Hematopoietic multipotent progenitor cell treated with erythropoietin and hydrocortisone succinate and interleukin-3 and kit ligand, for 17 days (in vitro differentiated cells): ENCODE measurements around the gene SUFU.
"Not testable (repeated sequence)": the region's sequence is repeated elsewhere in the genome, so short reads cannot be mapped to it uniquely, and the experiment has no call there.

Source experiments
- DNase-seq: peaks from one replicate; pipeline ENCODE4 v3.0.0-alpha.2; 2015; ENCODE audit warnings: low spot score

The SUFU gene

DNA sequence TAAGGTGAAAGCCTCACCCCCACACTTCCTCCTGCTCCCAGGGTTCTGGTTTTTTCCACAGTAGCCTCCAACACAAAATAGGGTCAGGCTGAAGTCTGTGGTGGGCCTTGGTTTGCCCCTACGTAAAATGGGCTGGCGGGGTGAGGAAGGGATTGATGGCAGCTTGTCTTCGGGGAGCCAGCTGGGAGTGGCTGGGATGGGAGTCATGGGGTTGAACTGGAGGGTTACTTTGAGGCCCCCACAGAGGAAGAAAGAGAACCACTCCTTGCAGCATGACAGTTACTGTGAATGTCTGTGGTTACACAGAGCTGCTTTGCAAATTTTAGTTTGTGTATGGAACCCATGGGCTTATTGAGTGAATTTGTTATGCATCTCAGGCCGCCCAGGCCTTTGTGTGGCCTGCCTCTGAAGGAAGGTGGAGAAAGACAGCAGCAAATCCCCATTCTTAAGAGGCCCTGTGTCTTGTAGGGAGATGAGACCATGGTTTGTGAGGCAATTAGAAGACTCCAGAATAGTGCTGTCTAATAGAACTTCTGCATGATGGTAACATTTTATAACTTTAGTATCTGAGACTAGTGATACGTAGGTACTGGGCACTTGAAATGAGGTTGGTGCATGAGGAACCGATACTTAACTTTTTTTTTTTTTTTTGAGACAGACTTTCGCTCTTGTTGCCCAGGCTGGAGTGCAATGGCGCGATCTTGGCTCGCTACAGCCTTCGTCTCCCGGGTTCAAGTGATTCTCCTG lies 148.6 kb downstream of the SUFU start:
- no peak for DNase-seq

GRCh38 chr10:102653060-102653459 lies 149.3 kb downstream of the SUFU start:
- no peak for DNase-seq

GRCh38 chr10:102654566-102654965 lies 150.8 kb downstream of the SUFU start:
- DNase-seq = no peak

GRCh38 chr10:102654969-102655368 lies 151.2 kb downstream of the SUFU start:
- no peak for DNase-seq

DNA sequence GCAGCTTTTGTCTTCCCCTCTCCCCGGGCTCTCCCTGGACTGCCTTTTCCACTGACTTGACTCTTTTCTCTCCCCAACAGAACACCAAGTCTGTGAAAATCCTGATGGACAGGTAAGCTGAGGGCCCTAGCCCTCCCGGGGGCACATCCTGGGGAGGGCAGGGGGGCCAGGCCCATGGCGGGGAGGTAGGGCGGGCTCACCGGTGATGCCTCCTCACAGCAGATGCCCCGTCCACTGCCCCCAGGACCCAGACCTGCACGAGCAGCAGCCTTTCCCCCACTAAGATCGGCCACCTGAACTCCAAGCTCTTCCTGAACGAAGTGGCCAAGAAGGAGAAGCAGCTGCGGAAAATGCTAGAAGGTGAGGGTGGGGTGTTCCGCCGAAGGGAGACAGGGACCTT lies 152.3 kb downstream of the SUFU start:
- DNase-seq = no peak

GRCh38 chr10:102656791-102657371 lies 153.1 kb downstream of the SUFU start:
- no peak for DNase-seq

DNA sequence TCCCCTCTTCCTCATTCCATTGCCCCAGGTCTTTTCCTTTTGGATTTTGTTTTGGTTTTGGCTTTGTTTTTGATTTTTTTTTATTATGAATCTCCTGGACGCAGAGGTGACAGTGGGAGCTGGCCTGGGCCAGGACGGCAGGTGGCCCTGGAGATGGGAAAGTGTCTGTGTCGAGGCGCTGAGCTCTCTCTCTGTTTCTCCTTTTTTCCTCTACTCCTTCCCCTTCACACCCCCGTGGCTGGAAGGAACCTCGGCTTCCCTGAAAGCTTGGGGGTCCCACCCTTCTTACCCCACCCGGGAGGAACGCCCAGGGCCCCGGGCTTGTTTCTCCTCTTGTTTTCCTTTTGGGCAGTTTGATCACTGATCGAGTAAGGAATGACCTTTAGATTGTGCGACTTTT lies 153.7 kb downstream of the SUFU start:
- DNase-seq = no peak

DNA sequence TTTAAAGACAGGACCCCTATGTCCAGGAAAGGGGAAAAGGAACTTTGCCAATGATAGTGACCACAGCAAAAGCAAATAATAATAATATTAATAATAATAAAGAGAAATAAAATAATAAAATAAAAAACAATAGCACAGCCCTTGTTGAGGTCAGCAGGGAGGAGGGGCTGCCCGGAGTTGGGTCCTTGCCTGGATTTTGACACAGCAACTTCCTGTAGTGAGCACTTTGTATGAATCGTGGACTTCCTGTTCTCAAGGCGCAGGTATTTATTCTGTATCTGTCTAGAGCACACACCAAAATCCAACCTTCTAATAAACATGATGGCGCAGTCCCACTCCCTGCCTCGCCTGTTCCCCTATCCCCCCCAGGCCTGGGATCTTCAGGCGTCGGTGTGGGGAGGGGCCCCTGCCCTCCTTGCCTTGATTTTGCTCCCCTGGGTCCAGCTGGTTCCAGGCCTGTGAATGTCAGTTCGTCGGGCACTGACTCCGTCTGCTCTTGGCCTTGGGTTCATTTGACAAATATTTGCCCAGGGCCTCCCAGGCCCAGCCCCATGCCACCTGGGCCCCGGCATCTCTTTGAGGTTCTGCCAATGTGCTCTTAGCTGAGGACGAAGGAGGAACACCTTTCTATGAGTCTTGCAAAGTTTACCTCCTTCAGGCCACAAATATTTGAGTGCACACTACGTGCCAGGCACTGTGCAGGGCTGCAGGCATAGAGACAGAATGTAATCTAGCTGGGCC lies 154.4 kb downstream of the SUFU start:
- DNase-seq = no peak

GRCh38 chr10:102658802-102659201 lies 155.0 kb downstream of the SUFU start:
- no peak for DNase-seq

DNA sequence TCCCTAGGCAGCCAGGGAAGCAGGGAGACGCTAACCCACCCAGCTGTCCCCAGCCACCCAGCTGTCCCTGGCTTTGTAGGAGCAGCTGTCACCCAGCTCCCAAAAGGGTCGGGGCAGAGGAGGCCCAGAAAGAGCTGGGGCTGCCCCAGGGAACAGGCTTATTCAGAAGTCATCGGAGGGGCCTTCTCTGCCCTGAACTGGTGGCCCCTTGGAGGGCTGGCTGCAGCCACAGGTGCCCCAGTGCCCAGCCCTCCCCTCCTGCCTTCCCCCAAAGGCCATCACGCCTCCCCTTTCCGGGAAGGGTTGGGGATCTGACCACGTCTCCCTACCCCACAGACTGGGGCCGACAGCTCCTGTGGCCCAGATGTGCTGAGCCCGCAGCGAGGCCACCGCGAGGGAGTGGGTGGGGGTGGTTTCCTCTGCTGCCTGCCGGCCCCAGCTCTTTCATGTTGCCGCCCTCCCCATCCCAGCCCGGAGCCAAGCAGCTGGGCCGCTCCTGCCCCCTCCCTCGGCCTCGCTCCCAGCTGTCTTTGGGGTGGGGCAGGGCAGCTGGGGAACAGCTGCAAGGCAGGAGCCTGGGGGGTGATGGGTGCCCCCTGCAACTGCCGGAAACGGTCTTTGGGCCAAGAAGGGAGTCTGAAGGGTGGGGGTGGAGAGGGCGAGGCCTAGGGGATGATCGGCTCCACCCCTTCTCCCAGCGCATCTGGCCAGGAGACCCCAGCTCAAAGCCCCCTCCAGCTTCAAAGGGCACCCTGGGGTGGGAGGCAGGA lies 157.3 kb downstream of the SUFU start:
- no peak for DNase-seq

- DNase-seq = no peak
Measured at GRCh38 chr10:102661658-102662028, 157.9 kb downstream of the SUFU start.

GRCh38 chr10:102665904-102666509 lies 162.2 kb downstream of the SUFU start:
- no peak for DNase-seq

- DNase-seq = not testable (repeated sequence)
Measured at GRCh38 chr10:102667411-102667810, 163.6 kb downstream of the SUFU start.

- no peak for DNase-seq
Measured at GRCh38 chr10:102668326-102669107, 164.7 kb downstream of the SUFU start.

GRCh38 chr10:102669206-102670064 lies 165.7 kb downstream of the SUFU start:
- no peak for DNase-seq

DNA sequence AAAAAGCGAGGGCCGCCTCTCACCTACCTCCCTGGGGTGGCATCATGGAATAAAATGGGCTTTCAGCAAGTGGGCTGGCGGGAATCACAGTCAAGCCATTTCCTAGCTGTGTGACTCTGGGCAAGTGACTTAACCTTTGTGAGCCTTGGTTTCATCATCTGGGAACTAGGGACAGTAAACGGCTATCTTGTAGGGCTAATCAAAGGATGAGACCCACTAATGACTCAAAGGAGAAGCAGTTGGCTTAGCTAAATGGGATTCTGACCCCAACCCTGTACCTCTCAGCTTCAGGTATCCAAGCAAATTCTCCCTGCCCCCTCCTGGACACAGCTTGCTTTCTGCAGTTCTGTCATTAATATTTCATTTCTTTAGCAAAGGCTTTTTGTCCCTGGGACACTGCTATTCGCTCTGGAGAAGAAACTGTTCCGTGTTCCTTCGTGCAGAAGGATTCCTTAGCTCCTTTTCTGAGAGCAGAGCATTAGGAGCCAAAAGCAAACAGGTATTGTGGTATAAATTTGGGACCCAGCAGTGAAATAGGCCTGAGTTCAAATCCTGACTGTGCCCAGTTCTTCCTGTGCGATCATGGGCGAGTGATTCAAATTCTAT lies 166.4 kb downstream of the SUFU start:
- no peak for DNase-seq

GRCh38 chr10:102670871-102671434 lies 167.2 kb downstream of the SUFU start:
- DNase-seq = no peak

- no peak for DNase-seq
Measured at GRCh38 chr10:102673236-102673818, 169.6 kb downstream of the SUFU start.
